ENCODE data around the gene ELN.
"Not testable (repeated sequence)": the region's sequence is repeated elsewhere in the genome, so short reads cannot be mapped to it uniquely, and the experiment has no call there.

ELN gene

GRCh38 chr7:74042746-74043522, 15.0 kb downstream of the ELN start:
- no peak for DNase-seq (ENCODE audit: low read depth)

GRCh38 chr7:74043523-74043951, 15.6 kb downstream of the ELN start:
- peak; percentile 50 for DNase-seq (ENCODE audit: low read depth)

GRCh38 chr7:74044366-74045350, 16.7 kb downstream of the ELN start:
- no peak for DNase-seq (ENCODE audit: low read depth)

- not testable (repeated sequence) for DNase-seq (ENCODE audit: low read depth)
Measured at GRCh38 chr7:74046581-74046980, 18.6 kb downstream of the ELN start.

- no peak for DNase-seq (ENCODE audit: low read depth)
Measured at GRCh38 chr7:74047804-74048380, 19.9 kb downstream of the ELN start.

- no peak for DNase-seq (ENCODE audit: low read depth)
Measured at GRCh38 chr7:74048999-74049599, 21.1 kb downstream of the ELN start.

GRCh38 chr7:74049997-74050798, 22.2 kb downstream of the ELN start:
- no peak for DNase-seq (ENCODE audit: low read depth)

- DNase-seq (ENCODE audit: low read depth): no peak
Measured at GRCh38 chr7:74051193-74051592, 23.2 kb downstream of the ELN start.

- no peak for DNase-seq (ENCODE audit: low read depth)
Measured at GRCh38 chr7:74051629-74052410, 23.8 kb downstream of the ELN start.

GRCh38 chr7:74052628-74053027, 24.7 kb downstream of the ELN start:
- no peak for DNase-seq (ENCODE audit: low read depth)

- DNase-seq (ENCODE audit: low read depth): no peak
Measured at GRCh38 chr7:74053589-74054186, 25.7 kb downstream of the ELN start.

GRCh38 chr7:74056096-74056915, 28.3 kb downstream of the ELN start:
- no peak for DNase-seq (ENCODE audit: low read depth)

- no peak for DNase-seq (ENCODE audit: low read depth)
Measured at GRCh38 chr7:74057216-74057925, 29.4 kb downstream of the ELN start.

GRCh38 chr7:74057987-74058386, 30.0 kb downstream of the ELN start:
- no peak for DNase-seq (ENCODE audit: low read depth)

GRCh38 chr7:74058486-74058885, 30.5 kb downstream of the ELN start:
- DNase-seq (ENCODE audit: low read depth): no peak

GRCh38 chr7:74059037-74059436, 31.1 kb downstream of the ELN start:
- DNase-seq (ENCODE audit: low read depth): no peak

- no peak for DNase-seq (ENCODE audit: low read depth)
Measured at GRCh38 chr7:74059681-74060588, 32.0 kb downstream of the ELN start.

Measured in GM04504 (cell line).